ENCODE data around the gene LCE1D. TPM values are rescaled to one million over a fixed set of nuclear protein-coding genes. Genes with fewer than 3 reads are reported as not detected.

LCE1D gene
- total RNA-seq, 1 experiment from 2014 or later: not detected

DNA sequence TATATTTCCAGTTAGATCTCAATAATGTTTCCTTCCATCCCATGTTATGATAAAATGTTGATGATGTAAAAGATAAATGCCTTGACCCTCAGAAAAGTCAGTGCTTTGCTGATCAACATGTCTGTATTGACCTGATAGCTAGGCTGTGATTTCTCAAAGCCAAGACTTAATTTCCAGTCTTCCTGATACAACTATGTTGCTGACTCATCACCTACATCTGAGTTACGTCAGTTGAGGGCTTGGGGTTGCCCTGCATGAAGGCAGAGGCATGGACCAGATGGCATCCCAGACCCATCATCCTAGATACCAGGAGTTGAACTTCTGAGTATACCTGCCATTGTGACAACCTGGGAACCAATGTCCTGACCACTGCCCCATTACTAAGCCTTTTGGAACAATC is 4.8 kb downstream of the LCE1D start:
- Histone ChIP-seq H3K4me1 (ENCODE audit: control insufficient read depth, insufficient read depth, low read length) (no peaks in the 10 kb centered on the region), H3K27ac (ENCODE audit: low read length) (no peak overlapping the region), H3K9me3 (ENCODE audit: control insufficient read depth, insufficient read depth, low read depth, low read length) (no peaks in the 10 kb centered on the region), H3K4me3 (ENCODE audit: low read depth in 2 of 2, low read length in 2 of 2) (no peak overlapping the region), H3K36me3 (ENCODE audit: control insufficient read depth, insufficient read depth, low read length) (no peaks in the 10 kb centered on the region), H3K27me3 (ENCODE audit: control insufficient read depth, insufficient read depth, low read length) (peaks cover 2% of the 10 kb centered on the region; the same call in 1 of the 2 replicates)
- no peak for DNase-seq (ENCODE audit: low read depth, low spot score)
- intact Hi-C loops (cut with micrococcal nuclease; ENCODE audit: unreplicated experiment) (no loop called here), in situ Hi-C loops (cut with HindIII; ENCODE audit: low pct_unique_long_range_greater_than_20kb, low sequenced_read_pairs) (no loop called here)
- CTCF ChIA-PET: no interaction called here
- no peak for ATAC-seq
- POLR2A ChIA-PET: no interaction called here
- BruUV-seq (replicated peaks): no TSS peak
- TF ChIP-seq SIN3A (IDR thresholded peaks at IDR 0.05; ENCODE audit: borderline replicate concordance, insufficient read depth, low read depth, low read length) (no peak), TCF7L2 (IDR thresholded peaks at IDR 0.05; ENCODE audit: low read depth, low read length) (no peak)

DNA sequence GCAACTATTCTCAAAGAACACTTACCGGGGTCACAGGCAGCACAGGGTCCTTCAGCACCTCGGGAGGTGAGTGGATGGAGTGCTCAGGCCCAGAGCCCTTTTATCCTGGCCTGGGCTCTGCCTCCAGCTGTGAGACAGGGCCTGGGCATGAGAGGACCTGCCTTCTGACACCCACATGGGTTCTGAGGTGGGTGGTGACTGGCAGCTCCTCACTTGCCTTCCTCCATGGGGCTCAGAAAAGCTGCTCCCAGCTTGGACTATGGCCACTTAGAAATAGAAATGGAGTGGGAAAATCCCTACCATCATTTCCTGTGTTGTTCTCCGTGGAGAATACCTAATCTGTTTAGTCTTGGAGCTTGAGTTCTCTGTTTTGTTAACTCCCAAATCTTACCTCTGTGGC is 10.1 kb downstream of the LCE1D start, which contains the start of gene LCE1C:
LCE1C (minus strand) TSS at position 76 of the 400 bp plus-strand sequence. CDS start 1,173 bp downstream, outside the sequence.
- DNase-seq (ENCODE audit: low read depth, low spot score) (no peak), ATAC-seq (no peak; the same call in 1 of the 2 replicates)
- Histone ChIP-seq H3K9me3 (ENCODE audit: control insufficient read depth, insufficient read depth, low read depth, low read length) (no peaks in the 10 kb centered on the region), H3K4me3 (ENCODE audit: low read depth in 2 of 2, low read length in 2 of 2) (no peak within 1 kb of the TSS), H3K4me1 (ENCODE audit: control insufficient read depth, insufficient read depth, low read length) (no peaks in the 10 kb centered on the region), H3K36me3 (ENCODE audit: control insufficient read depth, insufficient read depth, low read length) (no peaks in the 10 kb centered on the region), H3K27me3 (ENCODE audit: control insufficient read depth, insufficient read depth, low read length) (peaks cover 7% of the 10 kb centered on the region; the same call in 1 of the 2 replicates), H3K27ac (ENCODE audit: low read length) (no peak within 1 kb of the TSS)
- ChIA-PET POLR2A (no interaction called here), CTCF (no interaction called here)
- intact Hi-C loops (cut with micrococcal nuclease; ENCODE audit: unreplicated experiment) (no loop called here), in situ Hi-C loops (cut with HindIII; ENCODE audit: low pct_unique_long_range_greater_than_20kb, low sequenced_read_pairs) (no loop called here)
- TF ChIP-seq SIN3A (IDR thresholded peaks at IDR 0.05; ENCODE audit: borderline replicate concordance, insufficient read depth, low read depth, low read length) (no peak), TCF7L2 (IDR thresholded peaks at IDR 0.05; ENCODE audit: low read depth, low read length) (no peak)
- TF ChIP-seq, protein P1, sequence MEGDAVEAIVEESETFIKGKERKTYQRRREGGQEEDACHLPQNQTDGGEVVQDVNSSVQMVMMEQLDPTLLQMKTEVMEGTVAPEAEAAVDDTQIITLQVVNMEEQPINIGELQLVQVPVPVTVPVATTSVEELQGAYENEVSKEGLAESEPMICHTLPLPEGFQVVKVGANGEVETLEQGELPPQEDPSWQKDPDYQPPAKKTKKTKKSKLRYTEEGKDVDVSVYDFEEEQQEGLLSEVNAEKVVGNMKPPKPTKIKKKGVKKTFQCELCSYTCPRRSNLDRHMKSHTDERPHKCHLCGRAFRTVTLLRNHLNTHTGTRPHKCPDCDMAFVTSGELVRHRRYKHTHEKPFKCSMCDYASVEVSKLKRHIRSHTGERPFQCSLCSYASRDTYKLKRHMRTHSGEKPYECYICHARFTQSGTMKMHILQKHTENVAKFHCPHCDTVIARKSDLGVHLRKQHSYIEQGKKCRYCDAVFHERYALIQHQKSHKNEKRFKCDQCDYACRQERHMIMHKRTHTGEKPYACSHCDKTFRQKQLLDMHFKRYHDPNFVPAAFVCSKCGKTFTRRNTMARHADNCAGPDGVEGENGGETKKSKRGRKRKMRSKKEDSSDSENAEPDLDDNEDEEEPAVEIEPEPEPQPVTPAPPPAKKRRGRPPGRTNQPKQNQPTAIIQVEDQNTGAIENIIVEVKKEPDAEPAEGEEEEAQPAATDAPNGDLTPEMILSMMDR (IDR thresholded peaks at IDR 0.05): no peak
- BruUV-seq (replicated peaks): no TSS peak

DNA sequence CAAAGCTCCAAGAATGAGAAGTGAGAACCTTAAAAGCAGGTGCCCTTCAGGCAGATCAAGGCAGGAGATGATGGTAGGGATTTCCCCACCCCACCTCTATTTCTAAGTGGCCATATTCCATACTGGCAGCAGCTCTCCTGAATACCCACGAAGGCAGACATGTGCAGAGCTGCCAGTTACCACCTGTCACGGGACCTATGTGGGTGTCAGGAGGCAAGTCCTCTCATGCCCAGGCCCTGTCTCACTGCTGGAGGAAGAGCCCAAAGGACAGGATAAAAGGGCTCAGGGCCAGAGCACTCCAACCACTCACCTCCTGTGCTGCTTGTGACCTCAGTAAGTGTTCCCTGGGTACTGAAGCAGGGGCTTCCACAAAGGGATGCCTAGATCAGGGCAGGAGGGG is 14.5 kb downstream of the LCE1D start:
- DNase-seq (ENCODE audit: low read depth, low spot score): no peak
- TF ChIP-seq SIN3A (IDR thresholded peaks at IDR 0.05; ENCODE audit: borderline replicate concordance, insufficient read depth, low read depth, low read length): no peak
- no peak for ATAC-seq
- no peak overlapping the region for H3K4me3 ChIP-seq (ENCODE audit: low read depth in 2 of 2, low read length in 2 of 2)
- H3K4me1 ChIP-seq (ENCODE audit: control insufficient read depth, insufficient read depth, low read length): no peaks in the 10 kb centered on the region
- H3K27ac ChIP-seq (ENCODE audit: low read length): no peak overlapping the region
- ChIA-PET CTCF (no interaction called here), POLR2A (no interaction called here)
- no peaks in the 10 kb centered on the region for H3K9me3 ChIP-seq (ENCODE audit: control insufficient read depth, insufficient read depth, low read depth, low read length)
- H3K36me3 ChIP-seq (ENCODE audit: control insufficient read depth, insufficient read depth, low read length): no peaks in the 10 kb centered on the region
- H3K27me3 ChIP-seq (ENCODE audit: control insufficient read depth, insufficient read depth, low read length): peaks cover 7% of the 10 kb centered on the region; the same call in 1 of the 2 replicates
- intact Hi-C loops (cut with micrococcal nuclease; ENCODE audit: unreplicated experiment) (no loop called here), in situ Hi-C loops (cut with HindIII; ENCODE audit: low pct_unique_long_range_greater_than_20kb, low sequenced_read_pairs) (no loop called here)
- BruUV-seq (replicated peaks): no TSS peak

DNA sequence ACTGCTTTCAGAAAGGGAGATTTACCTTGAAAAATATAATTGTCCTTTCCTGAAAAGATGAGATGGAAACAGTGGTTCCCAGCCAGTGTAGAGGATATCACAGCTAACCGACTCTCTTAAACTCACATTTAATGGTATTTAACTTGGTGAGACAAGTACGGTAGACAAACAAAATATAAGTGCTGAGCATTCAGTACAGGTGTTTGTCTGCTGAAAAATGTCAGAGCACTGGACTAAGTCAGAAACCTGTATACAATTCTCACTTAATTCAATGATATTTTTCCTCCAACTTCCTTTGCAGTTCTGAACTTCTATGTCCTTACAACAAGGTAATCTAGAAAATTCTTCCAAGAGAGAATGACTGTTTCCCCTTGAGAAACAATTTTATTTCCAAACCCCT is 15.2 kb downstream of the LCE1D start, which contains the start of gene LCE1B:
LCE1B (plus strand) TSS at position 301 of the 400 bp plus-strand sequence. CDS start 476 bp downstream, outside the sequence.
- DNase-seq (ENCODE audit: low read depth, low spot score) (no peak), ATAC-seq (no peak)
- TF ChIP-seq, protein P2, sequence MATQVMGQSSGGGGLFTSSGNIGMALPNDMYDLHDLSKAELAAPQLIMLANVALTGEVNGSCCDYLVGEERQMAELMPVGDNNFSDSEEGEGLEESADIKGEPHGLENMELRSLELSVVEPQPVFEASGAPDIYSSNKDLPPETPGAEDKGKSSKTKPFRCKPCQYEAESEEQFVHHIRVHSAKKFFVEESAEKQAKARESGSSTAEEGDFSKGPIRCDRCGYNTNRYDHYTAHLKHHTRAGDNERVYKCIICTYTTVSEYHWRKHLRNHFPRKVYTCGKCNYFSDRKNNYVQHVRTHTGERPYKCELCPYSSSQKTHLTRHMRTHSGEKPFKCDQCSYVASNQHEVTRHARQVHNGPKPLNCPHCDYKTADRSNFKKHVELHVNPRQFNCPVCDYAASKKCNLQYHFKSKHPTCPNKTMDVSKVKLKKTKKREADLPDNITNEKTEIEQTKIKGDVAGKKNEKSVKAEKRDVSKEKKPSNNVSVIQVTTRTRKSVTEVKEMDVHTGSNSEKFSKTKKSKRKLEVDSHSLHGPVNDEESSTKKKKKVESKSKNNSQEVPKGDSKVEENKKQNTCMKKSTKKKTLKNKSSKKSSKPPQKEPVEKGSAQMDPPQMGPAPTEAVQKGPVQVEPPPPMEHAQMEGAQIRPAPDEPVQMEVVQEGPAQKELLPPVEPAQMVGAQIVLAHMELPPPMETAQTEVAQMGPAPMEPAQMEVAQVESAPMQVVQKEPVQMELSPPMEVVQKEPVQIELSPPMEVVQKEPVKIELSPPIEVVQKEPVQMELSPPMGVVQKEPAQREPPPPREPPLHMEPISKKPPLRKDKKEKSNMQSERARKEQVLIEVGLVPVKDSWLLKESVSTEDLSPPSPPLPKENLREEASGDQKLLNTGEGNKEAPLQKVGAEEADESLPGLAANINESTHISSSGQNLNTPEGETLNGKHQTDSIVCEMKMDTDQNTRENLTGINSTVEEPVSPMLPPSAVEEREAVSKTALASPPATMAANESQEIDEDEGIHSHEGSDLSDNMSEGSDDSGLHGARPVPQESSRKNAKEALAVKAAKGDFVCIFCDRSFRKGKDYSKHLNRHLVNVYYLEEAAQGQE (IDR thresholded peaks at IDR 0.05; ENCODE audit: insufficient read depth in 1 of 2, low read depth in 2 of 2, low read length in 1 of 2): no peak
- TF ChIP-seq, protein P1 (IDR thresholded peaks at IDR 0.05): no peak
- TF ChIP-seq TCF7L2 (IDR thresholded peaks at IDR 0.05; ENCODE audit: low read depth, low read length): no peak
- TF ChIP-seq SIN3A (IDR thresholded peaks at IDR 0.05; ENCODE audit: borderline replicate concordance, insufficient read depth, low read depth, low read length): no peak
- TF ChIP-seq POLR2AphosphoS5 (IDR thresholded peaks at IDR 0.05; ENCODE audit: low read depth, low read length): no peak
- Histone ChIP-seq H3K9me3 (ENCODE audit: control insufficient read depth, insufficient read depth, low read depth, low read length) (no peaks in the 10 kb centered on the region), H3K27me3 (ENCODE audit: control insufficient read depth, insufficient read depth, low read length) (peaks cover 7% of the 10 kb centered on the region; the same call in 1 of the 2 replicates), H3K4me1 (ENCODE audit: control insufficient read depth, insufficient read depth, low read length) (no peaks in the 10 kb centered on the region), H3K36me3 (ENCODE audit: control insufficient read depth, insufficient read depth, low read length) (no peaks in the 10 kb centered on the region), H3K4me3 (ENCODE audit: low read depth in 2 of 2, low read length in 2 of 2) (no peak within 1 kb of the TSS), H3K27ac (ENCODE audit: low read length) (no peak within 1 kb of the TSS)
- BruUV-seq (replicated peaks): no TSS peak
- in situ Hi-C loops (cut with HindIII; ENCODE audit: low pct_unique_long_range_greater_than_20kb, low sequenced_read_pairs) (no loop called here), intact Hi-C loops (cut with micrococcal nuclease; ENCODE audit: unreplicated experiment) (no loop called here)
- ChIA-PET CTCF (no interaction called here), POLR2A (no interaction called here)
